Activated CD8-positive, alpha-beta memory T cell treated with anti-CD3 and anti-CD28 coated beads for 4 hours (primary cell): Measurements from ENCODE around the gene FOS.
"Not testable (repeated sequence)": the region's sequence is repeated elsewhere in the genome, so short reads cannot be mapped to it uniquely, and the experiment has no call there.

ENCODE experiments used
- DNase-seq, 2 donors: peaks; one replicate each; pipeline ENCODE4 v3.0.0-alpha.2; 2020; ENCODE audit warnings: low read depth in 2 of 2

The FOS gene

GRCh38 chr14:75294649-75295033, 16.0 kb downstream of the FOS start:
- DNase-seq: no peak

- DNase-seq: no peak
These were observed 16.4 kb downstream of the FOS start for GRCh38 chr14:75295061-75295461.

GRCh38 chr14:75295491-75296345, 17.1 kb downstream of the FOS start:
- DNase-seq: peak; percentile 50 to 51

- no peak for DNase-seq
These were observed 18.9 kb downstream of the FOS start for GRCh38 chr14:75297411-75298040.

GRCh38 chr14:75298187-75298965, 19.7 kb downstream of the FOS start:
- DNase-seq: no peak

GRCh38 chr14:75299059-75299458, 20.4 kb downstream of the FOS start:
- DNase-seq: no peak

- no peak for DNase-seq
These were observed 20.9 kb downstream of the FOS start for GRCh38 chr14:75299576-75299975.

- no peak for DNase-seq
These were observed 23.2 kb downstream of the FOS start for GRCh38 chr14:75301666-75302325.

GRCh38 chr14:75303381-75303789, 24.8 kb downstream of the FOS start:
- no peak for DNase-seq

GRCh38 chr14:75306410-75306809, 27.8 kb downstream of the FOS start:
- not testable (repeated sequence) for DNase-seq

GRCh38 chr14:75306927-75307699, 28.5 kb downstream of the FOS start:
- no peak for DNase-seq

GRCh38 chr14:75307700-75308379, 29.2 kb downstream of the FOS start:
- peak; percentile 28 to 43 for DNase-seq

GRCh38 chr14:75308991-75309390, 30.4 kb downstream of the FOS start:
- not testable (repeated sequence) for DNase-seq

GRCh38 chr14:75309561-75309960, 30.9 kb downstream of the FOS start:
- DNase-seq: not testable (repeated sequence)

- DNase-seq: no peak
These were observed 31.9 kb downstream of the FOS start for GRCh38 chr14:75310295-75311111.

- DNase-seq: no peak
These were observed 32.7 kb downstream of the FOS start for GRCh38 chr14:75311356-75311755.

- no peak for DNase-seq
These were observed 33.7 kb downstream of the FOS start for GRCh38 chr14:75312341-75312740.

GRCh38 chr14:75313294-75313693, 34.7 kb downstream of the FOS start:
- DNase-seq: no peak

- no peak for DNase-seq
These were observed 36.5 kb downstream of the FOS start for GRCh38 chr14:75315144-75315543.

- no peak for DNase-seq
These were observed 38.5 kb downstream of the FOS start for GRCh38 chr14:75317148-75317547.
